ENCODE measurements around the gene ASCC3. TPM values are rescaled to one million over a fixed set of nuclear protein-coding genes. Genes with fewer than 3 reads are reported as not detected.
"Not testable (repeated sequence)": the region's sequence is repeated elsewhere in the genome, so short reads cannot be mapped to it uniquely, and the experiment has no call there.

Gene ASCC3
- total RNA-seq, 2 donors from 2014 or later: 61.7 to 81.6 TPM

DNA sequence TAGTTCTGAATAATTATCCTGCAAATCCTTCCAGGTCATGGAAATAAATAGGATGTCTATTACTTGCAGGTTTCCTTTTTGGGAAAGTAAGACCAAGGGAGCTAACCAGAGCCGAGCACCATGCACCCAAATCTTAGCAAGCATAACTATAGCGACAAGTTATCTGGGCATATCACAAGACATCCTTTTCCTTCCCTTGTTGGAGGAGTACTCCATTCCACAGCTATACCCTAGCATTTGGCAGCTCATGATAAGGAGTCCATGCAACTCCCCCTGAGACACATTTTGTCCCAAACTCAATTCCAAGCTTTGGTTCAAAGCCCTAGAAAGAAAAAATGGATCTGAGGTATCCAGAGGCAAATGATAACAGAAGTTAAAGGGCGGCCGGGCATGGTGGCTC is 16.5 kb upstream of the ASCC3 start:
- H3K27me3 Mint-ChIP-seq: peaks cover 5 to 9% of the 10 kb centered on the region in 2 donors
- H3K27ac Mint-ChIP-seq: no peak overlapping the region
- no peaks in the 10 kb centered on the region for H3K36me3 Mint-ChIP-seq
- no peak for ATAC-seq
- H3K4me1 Mint-ChIP-seq (ENCODE audit: low read depth in 2 of 2): no peaks in the 10 kb centered on the region
- H3K4me3 Mint-ChIP-seq: no peak overlapping the region
- DNase-seq (ENCODE audit: low spot score): no peak
- H3K9me3 Mint-ChIP-seq: peaks cover 3% of the 10 kb centered on the region

DNA sequence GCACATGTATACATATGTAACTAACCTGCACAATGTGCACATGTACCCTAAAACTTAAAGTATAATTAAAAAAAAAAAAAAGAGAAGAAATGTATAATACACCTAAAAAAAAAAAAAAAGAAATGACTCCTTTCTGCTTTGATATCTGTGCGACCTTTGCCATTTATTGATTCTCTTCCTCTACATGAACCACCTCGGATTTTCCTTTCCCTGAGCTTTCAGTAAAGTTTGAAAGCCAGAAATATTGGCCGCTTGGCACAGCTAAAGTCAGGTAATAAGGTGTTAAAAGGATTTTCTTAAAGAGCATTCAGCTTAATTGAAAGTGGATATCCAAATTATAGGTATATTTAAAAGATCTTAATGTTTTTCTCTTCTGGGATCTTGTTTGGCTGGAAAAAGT is 12.6 kb upstream of the ASCC3 start:
- Mint-ChIP-seq H3K27ac (no peak overlapping the region), H3K36me3 (no peaks in the 10 kb centered on the region), H3K9me3 (no peaks in the 10 kb centered on the region), H3K27me3 (peaks cover 1 to 3% of the 10 kb centered on the region in 2 donors), H3K4me1 (ENCODE audit: low read depth in 2 of 2) (no peaks in the 10 kb centered on the region), H3K4me3 (no peak overlapping the region)
- ATAC-seq: no peak
- DNase-seq (ENCODE audit: low spot score): no peak

- Mint-ChIP-seq H3K36me3 (no peaks in the 10 kb centered on the region), H3K4me3 (no peak overlapping the region), H3K27ac (no peak overlapping the region), H3K27me3 (peaks cover 0 to 3% of the 10 kb centered on the region in 2 donors), H3K4me1 (ENCODE audit: low read depth in 2 of 2) (no peaks in the 10 kb centered on the region), H3K9me3 (no peaks in the 10 kb centered on the region)
- DNase-seq (ENCODE audit: low spot score) (no peak), ATAC-seq (no peak)
Observed at GRCh38 chr6:100892693-100893092, 11.6 kb upstream of the ASCC3 start.

- ATAC-seq (no peak), DNase-seq (ENCODE audit: low spot score) (no peak)
- H3K4me3 Mint-ChIP-seq: no peak overlapping the region
- no peaks in the 10 kb centered on the region for H3K9me3 Mint-ChIP-seq
- no peak overlapping the region for H3K27ac Mint-ChIP-seq
- no peaks in the 10 kb centered on the region for H3K4me1 Mint-ChIP-seq (ENCODE audit: low read depth in 2 of 2)
- no peaks in the 10 kb centered on the region for H3K36me3 Mint-ChIP-seq
- H3K27me3 Mint-ChIP-seq: peaks cover 0 to 3% of the 10 kb centered on the region in 2 donors
Observed at GRCh38 chr6:100892116-100892515, 11.0 kb upstream of the ASCC3 start.

DNA sequence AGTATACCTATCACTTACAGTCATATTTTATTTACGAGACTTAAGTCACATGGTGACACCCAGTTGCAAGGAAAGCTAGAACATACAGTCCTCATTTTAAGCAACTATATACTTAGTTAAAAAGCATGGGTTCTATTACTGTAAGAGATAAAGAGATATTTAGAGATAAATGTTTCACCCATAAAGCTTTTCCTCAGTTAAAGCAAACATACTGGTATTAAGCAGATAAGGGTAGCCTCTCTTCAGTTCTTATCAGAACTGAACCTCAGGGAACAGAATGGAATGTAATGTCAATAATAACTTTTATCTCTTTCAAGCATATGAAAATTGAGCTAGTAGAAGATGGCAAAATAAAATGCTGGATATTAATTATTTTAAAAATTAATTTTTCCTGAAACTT is 9.9 kb upstream of the ASCC3 start:
- no peak overlapping the region for H3K4me3 Mint-ChIP-seq
- H3K4me1 Mint-ChIP-seq (ENCODE audit: low read depth in 2 of 2): no peaks in the 10 kb centered on the region
- ATAC-seq (no peak), DNase-seq (ENCODE audit: low spot score) (no peak)
- no peaks in the 10 kb centered on the region for H3K36me3 Mint-ChIP-seq
- peaks cover 0 to 3% of the 10 kb centered on the region in 2 donors for H3K27me3 Mint-ChIP-seq
- no peaks in the 10 kb centered on the region for H3K9me3 Mint-ChIP-seq
- no peak overlapping the region for H3K27ac Mint-ChIP-seq

DNA sequence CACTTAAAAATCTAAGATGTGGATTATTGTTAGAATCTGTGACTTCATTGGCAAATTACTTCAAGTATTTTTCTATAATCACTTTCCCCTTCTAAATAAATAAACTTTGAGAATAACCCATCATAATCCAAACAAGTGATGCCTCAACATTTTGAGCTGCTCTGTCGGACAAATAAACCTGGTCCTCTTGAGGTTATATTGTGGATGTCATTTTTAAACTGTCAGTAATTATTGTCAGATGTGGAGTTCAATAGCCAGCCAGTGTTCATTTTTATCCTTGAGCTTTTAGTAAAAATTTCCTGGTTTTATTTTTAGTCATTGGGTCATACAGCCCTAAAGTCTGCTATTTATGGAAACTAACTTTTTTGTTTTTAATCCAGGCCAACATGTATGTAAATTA is 9.5 kb upstream of the ASCC3 start:
- H3K4me3 Mint-ChIP-seq; H3K9me3 Mint-ChIP-seq; H3K36me3 Mint-ChIP-seq; H3K27me3 Mint-ChIP-seq; H3K4me1 Mint-ChIP-seq (ENCODE audit: low read depth in 2 of 2); ATAC-seq; DNase-seq (ENCODE audit: low spot score); H3K27ac Mint-ChIP-seq: not testable (repeated sequence)

DNA sequence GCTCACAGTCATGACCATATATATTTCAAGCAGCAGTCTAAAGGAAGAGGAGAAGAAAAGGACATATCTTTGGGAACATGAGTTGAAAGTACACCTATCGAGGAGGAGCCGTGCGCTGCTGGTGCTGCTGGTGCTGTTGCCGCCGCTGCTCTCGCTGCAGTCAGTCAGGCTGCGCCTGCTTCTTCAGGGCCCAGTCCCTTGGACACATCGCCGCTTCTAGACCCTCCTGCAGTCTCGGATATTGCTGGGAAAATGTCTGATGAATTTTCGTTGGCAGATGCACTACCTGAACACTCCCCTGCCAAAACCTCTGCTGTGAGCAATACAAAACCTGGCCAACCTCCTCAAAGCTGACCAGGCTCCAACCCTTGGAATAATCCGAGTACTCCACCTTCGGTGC is 8.2 kb upstream of the ASCC3 start:
- DNase-seq (ENCODE audit: low spot score) (no peak), ATAC-seq (peak in 1 of 2 donors; percentile 20)
- H3K4me3 Mint-ChIP-seq: no peak overlapping the region
- H3K36me3 Mint-ChIP-seq: no peaks in the 10 kb centered on the region
- H3K27ac Mint-ChIP-seq: no peak overlapping the region
- peaks cover 0 to under 1% of the 10 kb centered on the region in 2 donors for H3K27me3 Mint-ChIP-seq
- no peaks in the 10 kb centered on the region for H3K9me3 Mint-ChIP-seq
- H3K4me1 Mint-ChIP-seq (ENCODE audit: low read depth in 2 of 2): no peaks in the 10 kb centered on the region

- ATAC-seq: no peak
- no peak for DNase-seq (ENCODE audit: low spot score)
- Mint-ChIP-seq H3K4me1 (ENCODE audit: low read depth in 2 of 2) (peaks cover 9 to 13% of the 10 kb centered on the region in 2 donors), H3K27me3 (no peaks in the 10 kb centered on the region), H3K27ac (no peak overlapping the region), H3K9me3 (no peaks in the 10 kb centered on the region), H3K4me3 (no peak overlapping the region), H3K36me3 (peaks cover 5% of the 10 kb centered on the region)
Observed at GRCh38 chr6:100886076-100886475, 4.9 kb upstream of the ASCC3 start.

DNA sequence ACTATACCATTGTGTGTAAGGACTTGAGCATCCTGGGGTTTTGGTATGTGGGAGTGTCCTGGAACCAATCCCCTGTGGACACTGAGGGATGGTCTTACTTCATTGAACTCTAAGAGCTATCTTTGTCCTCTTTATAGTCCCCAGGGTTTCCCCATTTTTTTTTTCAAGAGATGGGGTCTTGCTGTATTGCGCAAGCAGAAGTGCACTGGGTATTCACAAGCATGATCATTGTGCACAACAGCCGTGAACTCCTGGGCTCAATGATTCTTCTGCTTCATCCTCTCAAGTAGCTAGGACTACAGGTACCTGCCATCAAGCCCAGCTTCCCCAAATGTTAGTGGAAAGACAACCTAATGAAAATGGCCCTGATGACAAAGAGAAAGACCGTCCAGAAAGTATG is 2.2 kb upstream of the ASCC3 start:
- ATAC-seq (no peak), DNase-seq (ENCODE audit: low spot score) (no peak)
- Mint-ChIP-seq H3K27ac (no peak overlapping the region), H3K4me3 (no peak overlapping the region), H3K4me1 (ENCODE audit: low read depth in 2 of 2) (peaks cover 21 to 34% of the 10 kb centered on the region in 2 donors), H3K36me3 (peaks cover 5% of the 10 kb centered on the region), H3K9me3 (no peaks in the 10 kb centered on the region), H3K27me3 (no peaks in the 10 kb centered on the region)

DNA sequence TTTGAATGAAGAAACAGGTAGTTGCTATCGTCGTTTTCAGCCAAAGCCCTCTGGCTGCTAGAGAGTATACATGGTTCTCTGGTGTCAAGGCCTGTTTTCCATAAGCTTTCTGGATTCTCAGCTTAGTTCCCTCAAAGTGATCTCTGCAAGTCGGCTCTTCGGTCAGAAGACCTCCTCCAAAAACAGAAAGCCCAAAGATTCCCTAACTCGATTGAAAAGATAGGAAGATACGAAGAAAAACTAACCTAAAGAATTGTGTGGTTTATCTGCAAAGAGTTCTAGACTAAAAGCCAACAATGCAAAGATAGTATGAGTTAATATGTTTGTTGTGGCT is 545 bp upstream of the ASCC3 start:
- ATAC-seq: no peak

GRCh38 chr6:100880149-100880852 is 828 bp downstream of the ASCC3 start:
- H3K9me3 Mint-ChIP-seq: no peaks in the 10 kb centered on the region
- no peaks in the 10 kb centered on the region for H3K27me3 Mint-ChIP-seq
- H3K36me3 Mint-ChIP-seq: peaks cover 9% of the 10 kb centered on the region
- ATAC-seq (no peak), DNase-seq (ENCODE audit: low spot score) (no peak)
- H3K4me1 Mint-ChIP-seq (ENCODE audit: low read depth in 2 of 2): peaks cover 27 to 56% of the 10 kb centered on the region in 2 donors
- peak overlapping the region; percentile 97 to 98 for H3K27ac Mint-ChIP-seq
- peak overlapping the region; percentile 99 for H3K4me3 Mint-ChIP-seq

More for the DNA sequence above, 545 bp upstream of the ASCC3 start:
- Mint-ChIP-seq H3K4me1 (ENCODE audit: low read depth in 2 of 2) (peaks cover 21 to 48% of the 10 kb centered on the region in 2 donors), H3K27ac (peak overlapping the region; percentile 97 to 98), H3K36me3 (peaks cover 5% of the 10 kb centered on the region), H3K4me3 (peak overlapping the region; percentile 99), H3K27me3 (no peaks in the 10 kb centered on the region), H3K9me3 (no peaks in the 10 kb centered on the region)
- no peak for DNase-seq (ENCODE audit: low spot score)

- no peaks in the 10 kb centered on the region for H3K9me3 Mint-ChIP-seq
- peak overlapping the region; percentile 99 for H3K4me3 Mint-ChIP-seq
- no peak for DNase-seq (ENCODE audit: low spot score)
- ATAC-seq: no peak
- peaks cover 9% of the 10 kb centered on the region for H3K36me3 Mint-ChIP-seq
- H3K4me1 Mint-ChIP-seq (ENCODE audit: low read depth in 2 of 2): peaks cover 35 to 64% of the 10 kb centered on the region in 2 donors
- H3K27ac Mint-ChIP-seq: no peak overlapping the region
- H3K27me3 Mint-ChIP-seq: no peaks in the 10 kb centered on the region
Observed at GRCh38 chr6:100879317-100879716, 1.8 kb downstream of the ASCC3 start.

- no peaks in the 10 kb centered on the region for H3K9me3 Mint-ChIP-seq
- no peak for ATAC-seq
- no peaks in the 10 kb centered on the region for H3K27me3 Mint-ChIP-seq
- peaks cover 9% of the 10 kb centered on the region for H3K36me3 Mint-ChIP-seq
- no peak overlapping the region for H3K27ac Mint-ChIP-seq
- DNase-seq (ENCODE audit: low spot score): no peak
- no peak overlapping the region for H3K4me3 Mint-ChIP-seq
- H3K4me1 Mint-ChIP-seq (ENCODE audit: low read depth in 2 of 2): peaks cover 43 to 65% of the 10 kb centered on the region in 2 donors
Observed at GRCh38 chr6:100877851-100878250, 3.3 kb downstream of the ASCC3 start.

DNA sequence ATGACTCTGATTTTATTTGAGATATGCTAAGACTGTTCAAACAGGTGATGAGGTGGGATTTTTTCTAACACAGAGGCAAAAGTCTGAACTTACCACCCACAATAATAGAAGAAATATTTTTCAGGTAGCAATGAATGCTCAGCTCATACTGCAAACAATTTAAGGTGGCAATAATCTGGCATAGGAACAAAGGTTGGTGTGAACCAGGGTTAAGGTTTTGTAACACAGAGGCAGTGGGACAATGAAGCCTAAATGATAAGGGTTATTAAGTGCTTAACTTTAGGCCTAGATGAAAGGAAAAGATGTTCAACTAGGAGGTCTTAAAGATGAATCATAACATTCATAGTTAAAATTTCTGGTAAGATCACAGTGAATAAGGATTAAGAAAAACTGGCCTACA is 4.9 kb downstream of the ASCC3 start:
- no peaks in the 10 kb centered on the region for H3K9me3 Mint-ChIP-seq

DNA sequence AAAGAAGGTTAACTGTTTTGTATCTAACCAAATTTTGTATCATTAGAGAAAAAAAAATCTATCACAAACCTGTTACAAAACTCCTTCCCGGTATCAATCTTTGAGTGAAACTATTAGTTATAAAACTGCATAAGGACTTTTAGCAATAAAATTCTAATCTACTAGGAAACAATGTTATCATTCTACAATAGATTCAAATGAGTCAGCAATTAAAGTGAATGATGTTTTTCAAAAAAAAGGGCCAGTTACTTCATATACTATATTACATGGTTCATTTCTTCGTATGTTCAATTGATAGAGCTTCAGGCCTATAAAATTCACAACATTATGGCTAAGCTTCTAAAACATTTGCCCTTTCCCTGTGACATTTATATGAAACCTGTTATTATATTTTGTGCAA is 15.6 kb downstream of the ASCC3 start:
- no peak overlapping the region for H3K27ac Mint-ChIP-seq
- peaks cover 6 to 9% of the 10 kb centered on the region in 2 donors for H3K4me1 Mint-ChIP-seq (ENCODE audit: low read depth in 2 of 2)
- peaks cover 18% of the 10 kb centered on the region for H3K36me3 Mint-ChIP-seq
- DNase-seq (ENCODE audit: low spot score) (no peak), ATAC-seq (no peak)
- H3K27me3 Mint-ChIP-seq: no peaks in the 10 kb centered on the region
- no peaks in the 10 kb centered on the region for H3K9me3 Mint-ChIP-seq
- no peak overlapping the region for H3K4me3 Mint-ChIP-seq

More for the DNA sequence above, 4.9 kb downstream of the ASCC3 start:
- DNase-seq (ENCODE audit: low spot score) (no peak), ATAC-seq (no peak)
- Mint-ChIP-seq H3K27ac (no peak overlapping the region), H3K27me3 (no peaks in the 10 kb centered on the region), H3K4me3 (no peak overlapping the region), H3K4me1 (ENCODE audit: low read depth in 2 of 2) (peaks cover 37 to 53% of the 10 kb centered on the region in 2 donors), H3K36me3 (peaks cover 4% of the 10 kb centered on the region)
